Natural killer cell treated with Interleukin-12 subunit alpha and Interleukin-12 subunit beta and Interleukin-15 and Interleukin-18, amount 100 ng/mL, for 72 hours (primary cell): Measurements from ENCODE around the gene RRP8. TPM values are rescaled to one million over a fixed set of nuclear protein-coding genes. Genes with fewer than 3 reads are reported as not detected.

Experiments
- ATAC-seq, 2 donors: fragments of 150-1000 bp; cut with Tn5 transposase in 1 of 2; sonication (Bioruptor Pico), chemical (Tn5 transposase) in 1 of 2; 2 replicates each; pipeline ENCODE4 v1.10.0; 2021
- DNase-seq: peaks from one replicate; pipeline ENCODE4 v3.0.0; 2022; ENCODE audit warnings: low spot score
- H3K27ac Mint-ChIP-seq, 2 donors: 1 replicate in 1 of 2; 2 replicates in 1 of 2; pipeline ENCODE4 v1.8.0; 2022; ENCODE audit warnings: mixed read lengths in 2 of 2, mild to moderate bottlenecking in 1 of 2, moderate library complexity in 1 of 2
- H3K27me3 Mint-ChIP-seq, 2 donors: 1 replicate in 1 of 2; 2 replicates in 1 of 2; pipeline ENCODE4 v1.8.0; 2022; ENCODE audit warnings: mixed read lengths in 2 of 2
- H3K36me3 Mint-ChIP-seq: one replicate; pipeline ENCODE4 v1.8.0; 2022; ENCODE audit warnings: mixed read lengths
- H3K4me1 Mint-ChIP-seq, 2 donors: 1 replicate in 1 of 2; 2 replicates in 1 of 2; pipeline ENCODE4 v1.8.0; 2022; ENCODE audit warnings: low read depth in 2 of 2, mixed read lengths in 2 of 2, mild to moderate bottlenecking in 1 of 2
- H3K4me3 Mint-ChIP-seq: one replicate; pipeline ENCODE4 v1.8.0; 2022; ENCODE audit warnings: mixed read lengths
- H3K9me3 Mint-ChIP-seq: 2 replicates; pipeline ENCODE4 v1.8.0; 2022; ENCODE audit warnings: mixed read lengths
- total RNA-seq, 2 donors: library from RNA; stranded (reverse); gene quantifications; one replicate each; pipeline ENCODE4 v1.2.3, GENCODE V29; 2022

RRP8 gene
- total RNA-seq, 2 donors from 2014 or later, result 33.8 to 42.0 TPM

DNA sequence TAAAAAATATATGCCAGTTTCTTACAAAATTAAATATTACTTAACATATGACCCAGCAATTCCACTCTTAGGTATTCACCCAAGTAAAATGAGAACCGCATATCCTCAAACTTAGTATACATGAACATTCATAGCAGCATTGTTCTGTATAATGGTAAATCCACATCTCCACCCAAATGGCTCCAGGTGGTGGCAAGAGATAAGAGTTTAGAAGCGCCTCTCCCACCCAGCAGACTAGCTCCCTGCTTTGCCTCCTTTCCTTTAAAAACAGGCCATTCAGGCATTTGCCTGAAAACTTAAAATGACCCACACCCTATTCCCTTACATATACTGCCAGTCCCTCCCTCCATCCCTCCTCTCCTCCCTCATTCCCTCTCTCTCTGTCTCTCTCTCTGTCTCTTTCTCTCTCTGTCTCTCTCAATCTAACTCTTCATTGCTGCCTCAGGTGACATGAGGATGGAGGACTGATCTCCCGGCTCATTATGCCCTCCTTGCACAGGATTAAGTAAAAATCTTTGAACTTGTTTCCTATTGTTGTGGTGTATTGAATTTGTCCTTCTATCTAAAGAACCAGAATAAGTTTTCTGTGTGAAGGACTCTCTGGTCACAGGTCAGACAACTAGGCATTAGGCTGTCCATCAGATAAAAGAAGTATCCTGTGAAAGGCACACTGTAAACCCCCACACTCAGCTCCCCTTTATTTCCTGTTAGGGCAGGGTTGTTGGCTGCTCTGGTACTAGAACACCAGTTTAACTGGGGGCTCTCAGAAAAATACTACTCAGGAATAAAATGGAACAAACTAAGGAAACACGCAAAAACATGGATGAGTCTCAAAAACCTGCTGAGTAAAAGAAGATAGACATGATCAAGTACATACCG lies 48.3 kb downstream of the RRP8 start:
- Mint-ChIP-seq H3K27me3 (no peaks in the 10 kb centered on the region), H3K4me3 (no peak overlapping the region), H3K36me3 (no peaks in the 10 kb centered on the region), H3K9me3 (no peaks in the 10 kb centered on the region), H3K4me1 (no peaks in the 10 kb centered on the region), H3K27ac (no peak overlapping the region)
- DNase-seq, result no peak
- no peak for ATAC-seq

DNA sequence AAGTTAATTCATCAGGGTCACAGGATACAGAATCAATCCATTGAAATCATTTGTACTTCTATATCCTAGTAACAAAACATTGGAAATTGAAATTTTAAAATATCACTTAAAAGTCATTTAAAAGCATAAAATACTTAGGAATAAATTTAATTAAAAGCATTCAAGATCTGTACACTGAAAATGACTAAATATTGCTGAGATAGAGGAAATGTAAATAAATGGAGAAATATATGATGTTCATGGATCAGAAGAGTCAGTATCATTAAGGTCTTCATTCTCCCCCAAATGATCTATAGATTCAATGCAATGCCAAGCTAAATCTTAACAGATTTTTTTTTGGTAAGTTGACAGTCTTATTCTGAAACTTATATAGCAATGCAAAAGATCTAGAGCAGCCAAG lies 49.8 kb downstream of the RRP8 start:
- no peak overlapping the region for H3K27ac Mint-ChIP-seq
- H3K4me1 Mint-ChIP-seq, result no peaks in the 10 kb centered on the region
- no peaks in the 10 kb centered on the region for H3K27me3 Mint-ChIP-seq
- H3K4me3 Mint-ChIP-seq, result no peak overlapping the region
- no peaks in the 10 kb centered on the region for H3K36me3 Mint-ChIP-seq
- ATAC-seq (no peak), DNase-seq (no peak)
- H3K9me3 Mint-ChIP-seq, result no peaks in the 10 kb centered on the region

DNA sequence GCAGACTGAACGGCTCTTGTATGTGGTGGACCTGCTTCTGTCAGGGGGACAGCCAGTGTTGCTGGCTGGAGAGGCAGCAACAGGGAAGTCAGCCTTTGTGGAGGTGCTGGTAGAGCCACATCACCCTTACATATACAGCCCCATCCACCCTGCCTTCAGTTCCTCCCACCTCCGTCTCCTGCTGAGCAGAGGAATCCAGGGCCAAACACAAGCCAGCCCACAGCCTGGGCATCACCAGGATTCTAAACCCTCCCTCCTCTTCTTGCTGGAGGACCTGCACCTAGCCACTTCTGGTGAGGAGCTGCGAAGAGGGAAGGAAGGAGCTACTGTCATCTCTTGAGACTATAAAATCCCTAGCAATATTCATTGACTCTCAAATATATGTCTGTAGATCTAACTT lies 54.8 kb downstream of the RRP8 start:
- no peak for ATAC-seq
- no peaks in the 10 kb centered on the region for H3K27me3 Mint-ChIP-seq

DNA sequence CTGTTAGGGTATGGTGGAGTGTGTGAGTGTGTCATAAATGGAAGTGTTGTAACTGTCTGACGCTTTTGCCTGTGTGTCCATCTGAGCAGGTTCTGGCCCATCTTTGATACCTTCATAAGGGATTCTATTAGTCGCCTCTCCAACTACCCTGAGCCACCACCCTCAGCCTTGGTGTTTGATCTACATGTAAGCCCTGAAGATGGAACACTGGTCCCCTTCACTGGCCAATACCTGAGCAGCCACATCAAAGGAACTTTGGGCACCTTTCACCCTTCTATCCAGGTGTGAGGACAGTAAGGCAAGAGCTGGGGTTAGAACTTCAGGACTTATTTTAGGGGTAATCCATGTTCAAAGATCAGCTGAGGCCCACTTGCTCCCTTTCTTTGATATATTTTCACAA lies 55.3 kb downstream of the RRP8 start:
- Mint-ChIP-seq H3K4me1 (peaks cover under 1% of the 10 kb centered on the region in 2 donors), H3K27ac (no peak overlapping the region), H3K9me3 (no peaks in the 10 kb centered on the region), H3K36me3 (no peaks in the 10 kb centered on the region), H3K4me3 (no peak overlapping the region), H3K27me3 (no peaks in the 10 kb centered on the region)
- DNase-seq (no peak), ATAC-seq (no peak)

More for the DNA sequence above, 54.8 kb downstream of the RRP8 start:
- Mint-ChIP-seq H3K4me3 (no peak overlapping the region), H3K4me1 (no peaks in the 10 kb centered on the region), H3K27ac (no peak overlapping the region), H3K36me3 (no peaks in the 10 kb centered on the region), H3K9me3 (no peaks in the 10 kb centered on the region)
- no peak for DNase-seq

DNA sequence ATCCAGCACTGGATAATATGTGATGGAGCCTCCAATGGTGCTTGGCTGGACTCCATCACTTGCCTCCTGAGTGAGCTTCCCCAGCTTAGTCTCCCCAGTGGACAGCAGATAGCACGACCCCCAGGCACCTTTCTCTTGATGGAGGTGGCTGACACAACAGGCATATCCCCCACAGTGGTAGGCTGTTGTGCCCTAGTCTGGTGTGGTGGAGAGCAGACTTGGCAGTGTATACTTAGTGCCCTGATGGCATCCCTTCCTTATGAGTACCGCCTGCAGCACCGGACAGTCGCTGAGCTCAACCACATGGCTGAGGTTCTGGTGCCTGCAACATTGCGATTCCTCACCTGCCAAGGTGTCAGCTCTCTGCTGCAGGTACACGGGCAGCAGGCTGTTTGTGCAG lies 56.2 kb downstream of the RRP8 start:
- Mint-ChIP-seq H3K27me3 (no peaks in the 10 kb centered on the region), H3K4me1 (peaks cover 9 to 10% of the 10 kb centered on the region in 2 donors), H3K36me3 (no peaks in the 10 kb centered on the region), H3K27ac (no peak overlapping the region), H3K4me3 (no peak overlapping the region), H3K9me3 (no peaks in the 10 kb centered on the region)
- ATAC-seq (no peak), DNase-seq (no peak)

DNA sequence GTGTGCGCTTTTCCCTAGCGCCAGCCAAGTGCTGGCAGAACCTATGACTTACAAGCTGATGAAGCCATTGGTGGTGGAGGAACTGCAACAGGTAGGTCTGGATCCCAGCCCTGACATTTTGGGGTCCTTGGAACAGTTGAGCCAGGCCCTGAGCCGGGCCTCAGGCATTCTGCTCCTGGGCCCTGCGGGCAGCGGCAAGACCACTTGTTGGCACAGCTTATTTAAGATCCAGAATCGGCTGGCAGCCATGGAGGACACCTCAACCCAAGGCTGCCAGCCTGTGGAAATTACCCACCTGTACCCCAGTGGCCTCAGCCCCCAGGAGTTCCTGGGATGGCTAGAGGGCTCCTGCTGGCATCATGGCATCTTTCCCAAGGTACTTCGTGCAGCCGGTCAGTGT lies 56.7 kb downstream of the RRP8 start:
- H3K36me3 Mint-ChIP-seq, result no peaks in the 10 kb centered on the region
- no peak overlapping the region for H3K27ac Mint-ChIP-seq
- ATAC-seq (no peak), DNase-seq (no peak)
- H3K4me1 Mint-ChIP-seq, result peaks cover 9 to 10% of the 10 kb centered on the region in 2 donors
- no peaks in the 10 kb centered on the region for H3K9me3 Mint-ChIP-seq
- H3K4me3 Mint-ChIP-seq, result no peak overlapping the region
- H3K27me3 Mint-ChIP-seq, result no peaks in the 10 kb centered on the region

DNA sequence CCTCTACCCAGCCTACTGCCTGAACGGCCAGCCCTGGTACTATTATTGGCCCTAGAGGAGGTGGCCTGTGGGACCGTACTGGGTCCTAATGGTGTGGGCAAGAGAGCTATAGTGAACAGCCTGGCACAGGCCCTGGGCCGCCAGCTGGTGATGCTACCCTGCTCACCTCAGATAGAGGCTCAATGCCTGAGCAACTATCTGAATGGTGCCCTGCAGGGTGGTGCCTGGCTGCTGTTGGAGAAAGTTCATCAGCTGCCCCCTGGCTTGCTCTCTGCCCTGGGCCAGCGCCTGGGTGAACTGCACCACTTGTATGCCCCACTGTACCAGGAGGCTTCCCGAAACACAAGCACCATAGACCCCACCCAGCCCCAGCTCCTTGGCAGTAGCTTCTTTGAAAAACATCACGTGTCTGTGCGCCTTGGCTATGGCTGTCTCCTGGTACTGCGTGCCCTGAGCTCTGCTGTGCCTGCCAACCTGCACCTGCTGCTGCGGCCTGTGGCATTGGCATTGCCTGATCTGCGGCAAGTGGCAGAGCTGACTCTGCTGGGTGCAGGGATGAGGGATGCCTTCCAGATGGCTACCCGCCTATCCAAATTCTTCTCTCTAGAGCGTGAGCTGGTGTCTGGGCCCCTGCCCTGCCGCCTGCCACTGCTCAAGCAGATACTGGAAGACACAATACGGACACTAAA lies 57.4 kb downstream of the RRP8 start:
- H3K27ac Mint-ChIP-seq, result no peak overlapping the region
- H3K4me3 Mint-ChIP-seq, result no peak overlapping the region
- H3K4me1 Mint-ChIP-seq, result peaks cover 9 to 10% of the 10 kb centered on the region in 2 donors
- ATAC-seq (peak in 1 of 2 donors; percentile 15), DNase-seq (no peak)
- H3K36me3 Mint-ChIP-seq, result no peaks in the 10 kb centered on the region
- no peaks in the 10 kb centered on the region for H3K27me3 Mint-ChIP-seq
- no peaks in the 10 kb centered on the region for H3K9me3 Mint-ChIP-seq

Other genes with a start within 250 kb of the RRP8 start
- 10 to 100 TPM; 26.4 to 29.1 TPM for gene SMPD1, start 213.1 kb downstream of the RRP8 start, total RNA-seq
- gene APBB1, start 184.5 kb downstream of the RRP8 start, total RNA-seq, result 10 to 100 TPM; 25.5 to 27.5 TPM
- under 1 TPM; 0.76 to 0.92 TPM for gene HPX, start 162.6 kb downstream of the RRP8 start, total RNA-seq
- 1 to 10 TPM; 6.1 to 7.7 TPM for gene TRIM3, start 129.7 kb downstream of the RRP8 start, total RNA-seq
- gene ARFIP2, start 122.3 kb downstream of the RRP8 start, total RNA-seq, result 10 to 100 TPM; 50.8 to 71.7 TPM
- 10 to 100 TPM; 44.1 to 57.4 TPM for gene TIMM10B, start 122.1 kb downstream of the RRP8 start, total RNA-seq
- 10 to 100 TPM; 22.4 to 53.6 TPM for gene DNHD1, start 106.3 kb downstream of the RRP8 start, total RNA-seq
- gene ILK, start 158 bp upstream of the RRP8 start, total RNA-seq, result 100 to 1,000 TPM in 1 of 2 donors, 10 to 100 TPM in 1; 91.8 to 142 TPM
- 100 to 1,000 TPM; 118 to 152 TPM for gene TAF10, start 8.6 kb upstream of the RRP8 start, total RNA-seq
- 10 to 100 TPM; 48.6 to 92.4 TPM for gene TPP1, start 15.8 kb upstream of the RRP8 start, total RNA-seq
- 1 to 10 TPM in 1 of 2 donors, under 1 TPM in 1; 0.73 to 1.6 TPM for gene DCHS1, start 52.2 kb upstream of the RRP8 start, total RNA-seq
- gene MRPL17, start 79.7 kb upstream of the RRP8 start, total RNA-seq, result 10 to 100 TPM; 69.1 to 70.1 TPM
- under 1 TPM in 1 of 2 donors, not detected in 1; 0.20 TPM for gene OR2AG2, start 168.4 kb upstream of the RRP8 start, total RNA-seq
- not detected for gene OR2AG1, start 179.4 kb upstream of the RRP8 start, total RNA-seq
- gene OR6A2, start 196.1 kb upstream of the RRP8 start, total RNA-seq, result under 1 TPM in 1 of 2 donors, not detected in 1; 0.20 TPM
- not detected for gene OR10A5, start 242.1 kb upstream of the RRP8 start, total RNA-seq